Esophagus muscularis mucosa (tissue), 4 donors: ENCODE results near the gene KANSL3.

Experiments
- CTCF ChIP-seq, 3 experiments: fragments of 200-600 bp in 2 of 3; fragments of 450-650 bp in 1 of 3; sonication (generic) in 2 of 3; IDR thresholded peaks; one replicate each; pipeline ENCODE4 v1.5.1; 2017 to 2019; ENCODE audit warnings: antibody characterized with exemption in 3 of 3, mild to moderate bottlenecking in 2 of 3, moderate library complexity in 1 of 3
- EP300 ChIP-seq: sonication (generic); formaldehyde crosslinking; IDR thresholded peaks from one replicate; pipeline ENCODE4 v1.6.1; 2017; ENCODE audit warnings: antibody characterized with exemption
- POLR2A ChIP-seq: fragments of 450-650 bp; IDR thresholded peaks from one replicate; pipeline ENCODE4 v1.6.1; 2017; ENCODE audit warnings: antibody characterized with exemption, moderate library complexity, mild to moderate bottlenecking, low read depth
- POLR2AphosphoS5 ChIP-seq, 2 donors: sonication (generic); formaldehyde crosslinking; IDR thresholded peaks; one replicate each; pipeline ENCODE4 v1.6.1; 2017; ENCODE audit warnings: antibody characterized with exemption in 2 of 2

- TF ChIP-seq POLR2A (no peak), CTCF (IDR thresholded peaks at IDR 0.05) (no peak), EP300 (no peak), POLR2AphosphoS5 (IDR thresholded peaks at IDR 0.05) (no peak)
Observed at GRCh38 chr2:96684883-96685576, 46.9 kb upstream of the KANSL3 start.
